Muscle layer of duodenum (tissue), 2 donors: ENCODE measurements around the gene ZNF827.

ENCODE experiments used
- H3K27ac ChIP-seq: one replicate; pipeline ENCODE4 v1.7.0; 2013; ENCODE audit warnings: mild to moderate bottlenecking, low read length
- H3K27me3 ChIP-seq: one replicate; pipeline ENCODE4 v1.7.0; 2013; ENCODE audit warnings: low read depth, mild to moderate bottlenecking, control low read depth, low read length
- H3K36me3 ChIP-seq, 2 donors: one replicate each; pipeline ENCODE4 v1.7.0; 2013; ENCODE audit warnings: low read length in 2 of 2, control low read depth in 1 of 2, mild to moderate bottlenecking in 1 of 2; ENCODE audit not compliant: insufficient read depth in 2 of 2, control insufficient read depth in 1 of 2
- H3K4me1 ChIP-seq, 2 donors: one replicate each; pipeline ENCODE4 v1.7.0; 2013; ENCODE audit warnings: low read length in 2 of 2, mild to moderate bottlenecking in 2 of 2, control low read depth in 1 of 2, moderate library complexity in 1 of 2; ENCODE audit not compliant: insufficient read depth in 2 of 2, control insufficient read depth in 1 of 2
- H3K4me3 ChIP-seq, 2 donors: one replicate each; pipeline ENCODE4 v1.7.0; 2013; ENCODE audit warnings: low read length in 2 of 2, low read depth in 1 of 2, mild to moderate bottlenecking in 1 of 2
- H3K9me3 ChIP-seq, 2 donors: one replicate each; pipeline ENCODE4 v1.7.0; 2013; ENCODE audit warnings: low read length in 2 of 2, control low read depth in 1 of 2, mild to moderate bottlenecking in 1 of 2; ENCODE audit not compliant: control insufficient read depth in 1 of 2
- donor health status: healthy.

The ZNF827 gene

DNA sequence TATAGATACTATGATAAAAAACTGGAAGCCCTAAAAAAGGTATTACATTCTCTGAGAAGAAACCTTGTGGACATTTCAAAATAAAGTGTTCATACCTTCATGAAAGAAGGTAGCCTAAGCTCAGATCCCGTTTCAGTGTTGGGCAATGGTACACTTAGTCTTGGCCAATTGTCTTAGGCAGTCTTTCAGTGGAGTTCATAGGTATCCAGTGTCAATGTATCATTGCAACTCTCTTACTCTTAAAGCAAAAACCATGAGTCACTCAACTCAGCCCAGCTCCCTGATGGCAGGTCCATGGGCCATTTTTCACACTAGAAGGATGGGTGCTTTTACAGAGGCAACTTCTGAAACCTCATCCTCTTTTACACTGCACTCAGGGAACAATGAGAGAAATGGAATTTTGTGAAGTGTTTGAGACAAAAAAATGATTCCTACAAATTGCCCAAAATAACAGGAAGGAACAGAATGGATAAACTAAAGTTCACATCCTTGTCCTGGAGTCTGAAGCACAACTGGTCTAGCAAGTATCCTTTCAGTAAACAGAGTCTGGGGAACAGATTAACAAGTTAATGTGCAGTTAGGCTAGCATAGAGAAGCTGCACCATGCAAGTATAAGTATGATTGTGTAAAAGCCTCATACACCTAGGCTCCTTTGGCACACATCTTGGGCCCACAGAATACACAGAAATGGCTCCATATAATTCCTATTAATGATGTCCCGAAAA, 7.0 kb upstream of the ZNF827 start:
- no peaks in the 10 kb centered on the region for H3K36me3 ChIP-seq
- no peaks in the 10 kb centered on the region for H3K27me3 ChIP-seq
- no peak overlapping the region for H3K27ac ChIP-seq
- no peaks in the 10 kb centered on the region for H3K9me3 ChIP-seq
- no peaks in the 10 kb centered on the region for H3K4me1 ChIP-seq
- no peak overlapping the region for H3K4me3 ChIP-seq

- H3K4me3 ChIP-seq = no peak overlapping the region
- no peak overlapping the region for H3K27ac ChIP-seq
- no peaks in the 10 kb centered on the region for H3K9me3 ChIP-seq
Measured at GRCh38 chr4:145944886-145945285, 6.3 kb upstream of the ZNF827 start.

GRCh38 chr4:145939856-145940255, 1.2 kb upstream of the ZNF827 start:
- Histone ChIP-seq H3K4me3 (no peak overlapping the region), H3K9me3 (no peaks in the 10 kb centered on the region), H3K27ac (no peak overlapping the region), H3K36me3 (no peaks in the 10 kb centered on the region), H3K27me3 (no peaks in the 10 kb centered on the region), H3K4me1 (peaks cover 6 to 7% of the 10 kb centered on the region in 2 donors)

More at GRCh38 chr4:145944886-145945285, 6.3 kb upstream of the ZNF827 start:
- H3K4me1 ChIP-seq = no peaks in the 10 kb centered on the region
- no peaks in the 10 kb centered on the region for H3K36me3 ChIP-seq
- H3K27me3 ChIP-seq = no peaks in the 10 kb centered on the region

DNA sequence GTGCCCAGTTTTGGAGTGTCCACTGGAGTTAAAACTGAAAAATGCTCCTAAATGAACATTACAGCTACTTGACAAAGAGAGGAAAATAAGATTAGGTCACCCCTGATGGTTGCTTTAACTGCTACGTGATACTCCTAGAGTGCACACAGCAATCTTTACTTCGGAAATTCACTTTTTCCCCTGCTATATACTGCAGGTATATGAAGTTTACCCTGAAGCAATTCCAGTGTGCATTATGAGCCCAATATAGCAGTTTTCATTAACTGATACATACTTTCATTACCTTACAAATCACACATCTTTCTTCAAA, 773 bp upstream of the ZNF827 start:
- H3K4me3 ChIP-seq = peak overlapping the region; percentile 89 to 93
- H3K27ac ChIP-seq = no peak overlapping the region
- H3K9me3 ChIP-seq = no peaks in the 10 kb centered on the region
- no peaks in the 10 kb centered on the region for H3K27me3 ChIP-seq
- H3K4me1 ChIP-seq = peaks cover 6 to 7% of the 10 kb centered on the region in 2 donors
- no peaks in the 10 kb centered on the region for H3K36me3 ChIP-seq

DNA sequence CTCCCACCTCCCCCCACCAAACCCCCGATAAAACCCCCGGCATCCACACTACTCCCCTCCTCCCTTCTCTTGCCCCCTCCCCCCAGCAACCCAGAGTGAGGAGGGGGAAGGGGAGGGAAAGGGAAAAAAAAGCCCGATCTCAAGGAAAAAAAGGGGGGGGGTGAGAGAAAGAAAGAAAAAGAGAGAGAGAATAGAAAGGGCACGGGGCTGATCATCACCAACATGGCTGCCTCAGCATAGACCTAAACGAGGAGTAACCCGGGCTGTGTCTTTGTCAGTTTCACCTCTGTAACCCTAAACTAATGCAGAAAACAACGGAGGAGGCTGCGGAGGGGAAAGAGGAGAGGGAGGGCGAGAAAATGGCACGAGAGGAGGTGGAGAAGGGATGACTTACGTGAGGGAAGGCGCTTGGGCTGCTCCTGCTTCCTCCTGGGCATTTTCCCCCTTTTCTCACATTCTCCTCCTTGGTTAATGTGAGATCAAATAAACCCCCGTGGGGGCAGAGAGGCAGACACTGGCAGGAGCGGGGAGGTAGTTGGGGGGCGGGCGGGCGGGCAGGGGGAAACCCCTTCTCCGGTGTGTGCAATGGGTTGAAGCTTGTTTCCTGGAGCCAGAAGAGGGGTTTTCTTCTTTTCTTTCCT, 532 bp downstream of the ZNF827 start:
- Histone ChIP-seq H3K4me3 (peak overlapping the region; percentile 89 to 93), H3K27me3 (no peaks in the 10 kb centered on the region), H3K36me3 (no peaks in the 10 kb centered on the region), H3K9me3 (no peaks in the 10 kb centered on the region), H3K4me1 (peaks cover 6 to 7% of the 10 kb centered on the region in 2 donors), H3K27ac (peak overlapping the region; percentile 84)

DNA sequence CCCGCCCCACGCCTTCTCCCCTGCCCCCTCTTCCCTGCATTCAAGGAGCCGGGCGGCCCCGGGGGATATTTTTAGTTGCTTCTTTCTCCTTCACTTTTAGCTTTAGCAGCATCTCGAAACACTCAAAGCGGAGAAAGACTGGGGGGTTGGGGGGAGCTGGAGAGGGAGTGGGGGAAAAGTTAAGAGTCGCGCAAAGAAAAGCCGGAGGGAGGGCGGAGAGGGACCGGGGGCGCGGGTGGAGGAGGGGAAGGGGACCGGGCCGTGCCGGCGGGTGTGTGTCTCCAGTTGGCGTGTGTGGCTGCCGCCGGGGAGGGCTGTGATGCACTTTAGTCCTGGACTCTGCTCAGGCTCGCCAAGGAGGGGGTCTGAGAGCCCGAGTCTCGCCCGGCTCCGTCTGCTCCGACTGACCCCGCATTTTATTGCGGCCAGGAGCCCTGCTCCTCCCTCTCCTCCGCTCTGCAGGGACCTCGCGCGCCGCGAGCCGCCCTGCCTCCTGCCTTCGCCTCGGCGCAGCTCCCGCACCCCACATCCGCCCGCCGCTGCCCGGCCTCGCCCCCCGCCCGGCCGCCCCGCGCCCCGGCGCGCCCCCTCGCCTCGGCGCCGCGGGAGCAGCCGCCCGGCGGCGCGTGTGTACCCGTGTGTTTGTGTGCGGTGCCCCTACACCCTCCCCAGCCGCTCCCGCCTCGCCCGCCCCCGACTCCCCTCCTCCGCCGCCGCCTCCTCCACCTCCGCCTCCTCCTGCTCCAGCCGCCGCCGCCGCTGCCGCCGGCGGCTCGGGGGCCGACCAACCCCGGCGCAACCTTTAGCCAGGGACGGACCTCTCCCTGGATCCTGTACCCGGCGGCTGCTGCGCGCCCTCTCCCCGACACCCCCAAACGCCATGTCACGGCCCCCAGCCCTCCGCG, 1.4 kb downstream of the ZNF827 start:
- no peaks in the 10 kb centered on the region for H3K36me3 ChIP-seq
- peak overlapping the region; percentile 90 for H3K27ac ChIP-seq
- H3K27me3 ChIP-seq = no peaks in the 10 kb centered on the region
- H3K9me3 ChIP-seq = no peaks in the 10 kb centered on the region
- H3K4me1 ChIP-seq = peaks cover 6 to 7% of the 10 kb centered on the region in 2 donors
- H3K4me3 ChIP-seq = peak overlapping the region; percentile 89 to 93

- H3K9me3 ChIP-seq = no peaks in the 10 kb centered on the region
- peaks cover 7 to 8% of the 10 kb centered on the region in 2 donors for H3K4me1 ChIP-seq
- peak overlapping the region; percentile 90 for H3K27ac ChIP-seq
- H3K4me3 ChIP-seq = peak overlapping the region; percentile 80 to 89
- H3K36me3 ChIP-seq = no peaks in the 10 kb centered on the region
- H3K27me3 ChIP-seq = no peaks in the 10 kb centered on the region
Measured at GRCh38 chr4:145936142-145936996, 2.3 kb downstream of the ZNF827 start.

- Histone ChIP-seq H3K27me3 (no peaks in the 10 kb centered on the region), H3K27ac (peak overlapping the region; percentile 90), H3K9me3 (no peaks in the 10 kb centered on the region), H3K4me3 (peak overlapping the region; percentile 80 to 89), H3K36me3 (no peaks in the 10 kb centered on the region), H3K4me1 (peaks cover 7 to 11% of the 10 kb centered on the region in 2 donors)
Measured at GRCh38 chr4:145935253-145936141, 3.1 kb downstream of the ZNF827 start.

- H3K4me1 ChIP-seq = peaks cover 7 to 11% of the 10 kb centered on the region in 2 donors
- H3K36me3 ChIP-seq = no peaks in the 10 kb centered on the region
- no peaks in the 10 kb centered on the region for H3K9me3 ChIP-seq
- H3K27ac ChIP-seq = peak overlapping the region; percentile 90
- H3K27me3 ChIP-seq = no peaks in the 10 kb centered on the region
- peak overlapping the region in 1 of 2 donors; percentile 80 for H3K4me3 ChIP-seq
Measured at GRCh38 chr4:145934434-145935047, 4.1 kb downstream of the ZNF827 start.

GRCh38 chr4:145933134-145933533, 5.5 kb downstream of the ZNF827 start:
- Histone ChIP-seq H3K27me3 (no peaks in the 10 kb centered on the region), H3K4me1 (peaks cover 7 to 11% of the 10 kb centered on the region in 2 donors), H3K36me3 (no peaks in the 10 kb centered on the region), H3K27ac (no peak overlapping the region), H3K9me3 (no peaks in the 10 kb centered on the region), H3K4me3 (no peak overlapping the region)
